ENCODE data around the gene MRPS24.

MRPS24 gene

DNA sequence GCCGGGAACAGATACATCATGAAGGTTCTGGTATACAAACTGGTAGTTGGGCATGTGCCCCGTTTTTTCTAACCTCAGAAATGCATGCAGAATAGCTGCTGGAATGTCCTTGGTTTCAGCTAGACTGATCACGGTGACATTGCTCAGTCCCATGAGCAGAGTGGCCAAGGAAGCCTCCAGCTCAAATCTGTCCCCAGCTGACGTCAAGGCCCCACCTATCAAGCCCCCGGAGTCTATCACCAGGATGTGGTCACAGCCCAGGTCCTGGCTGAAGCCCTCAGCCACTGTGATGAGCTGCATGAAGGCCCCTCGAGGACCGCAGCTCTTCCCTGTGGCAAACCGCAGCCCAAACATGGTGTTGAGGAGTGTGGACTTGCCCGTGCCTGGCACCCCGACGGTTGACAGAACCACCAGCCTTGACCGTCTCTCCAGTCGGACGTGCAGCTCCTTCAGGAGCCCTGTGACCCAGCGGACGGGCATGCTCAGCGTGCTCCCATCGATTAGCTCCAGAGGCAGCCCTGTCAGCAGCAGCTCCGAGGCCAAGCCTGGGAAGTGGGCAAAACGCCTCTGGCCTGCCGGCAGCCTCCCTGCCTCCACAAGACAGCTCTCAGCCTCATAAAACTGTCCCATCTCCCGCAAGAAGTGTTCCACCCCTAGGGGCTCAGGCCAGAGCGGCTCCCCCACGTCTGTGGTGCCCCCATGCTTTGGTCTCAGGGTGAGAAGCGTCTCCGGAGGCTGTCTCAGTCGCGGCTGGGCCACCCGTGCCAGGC lies 7.8 kb upstream of the MRPS24 start:
- DNase-seq: no peak

DNA sequence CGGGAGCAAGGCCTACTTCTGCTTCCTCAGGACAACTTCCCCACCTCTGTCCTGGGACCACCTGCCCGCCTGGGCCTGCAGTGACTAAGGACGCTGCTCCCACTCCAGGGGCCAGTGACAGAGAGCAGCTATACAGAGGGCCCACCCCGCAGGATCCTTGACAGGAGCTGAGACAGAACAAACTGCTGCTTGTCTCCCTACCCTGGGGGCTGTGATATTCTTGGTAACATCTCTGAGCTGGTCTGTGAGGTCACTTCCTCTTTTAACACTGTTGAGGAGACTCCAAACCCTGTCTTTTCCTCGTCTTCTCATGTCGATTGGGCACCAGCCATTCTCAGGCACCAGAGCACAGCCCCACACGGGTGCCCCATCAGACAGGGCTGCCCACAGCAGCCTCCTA lies 6.9 kb upstream of the MRPS24 start:
- DNase-seq: no peak

DNA sequence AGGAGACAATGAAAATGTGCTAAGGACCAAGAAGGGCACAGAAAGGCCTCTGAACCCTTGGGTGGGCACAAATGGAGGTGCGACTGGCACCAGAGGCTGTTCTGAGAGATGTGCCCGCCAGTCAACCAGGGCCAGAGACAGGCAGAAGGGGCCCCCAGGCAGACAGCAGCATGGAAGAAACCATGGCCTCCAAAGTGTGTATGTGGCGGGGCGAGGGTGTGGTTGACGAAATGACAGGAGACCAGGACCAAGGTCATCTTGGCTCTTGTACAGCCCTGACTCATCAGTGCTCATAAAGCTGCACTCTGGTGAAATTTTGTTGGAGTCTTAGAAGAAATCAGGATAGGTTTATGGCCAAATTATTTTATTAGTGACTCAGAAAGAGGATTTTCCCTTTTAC lies 4.0 kb upstream of the MRPS24 start:
- DNase-seq: no peak

DNA sequence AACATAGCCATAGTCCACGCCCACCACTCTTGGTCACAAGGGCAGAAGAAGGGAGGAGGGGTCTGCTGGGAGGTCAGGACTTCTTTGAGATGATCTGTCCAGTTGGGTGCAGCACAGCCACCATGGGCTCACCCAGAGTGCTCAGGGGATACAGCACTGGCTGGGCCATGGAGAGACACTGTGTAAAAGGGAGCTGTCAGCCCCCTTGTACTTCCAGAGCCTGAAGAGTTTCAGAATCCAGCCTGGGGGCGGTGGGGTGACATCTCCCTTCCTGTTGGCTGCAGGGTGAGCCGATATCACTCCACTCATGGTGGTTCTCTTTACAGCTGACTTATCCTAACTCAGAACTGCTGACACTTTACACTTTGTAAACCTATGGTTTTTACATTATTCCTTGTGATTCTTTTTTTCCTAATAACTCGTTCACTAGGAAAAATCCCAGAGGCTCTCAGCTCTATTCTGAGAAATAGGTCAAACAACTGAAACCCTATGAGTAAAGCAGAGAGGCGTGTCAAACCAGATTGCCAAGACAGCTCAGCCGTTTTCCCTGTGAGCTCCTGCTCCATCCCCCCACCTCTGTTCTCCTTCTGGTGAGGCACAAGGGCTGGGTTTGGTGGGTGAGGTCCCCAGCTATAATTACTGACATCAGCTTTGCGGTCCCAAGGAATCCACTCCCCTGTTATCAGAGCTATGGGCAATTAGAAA lies 3.2 kb upstream of the MRPS24 start:
- no peak for DNase-seq

DNA sequence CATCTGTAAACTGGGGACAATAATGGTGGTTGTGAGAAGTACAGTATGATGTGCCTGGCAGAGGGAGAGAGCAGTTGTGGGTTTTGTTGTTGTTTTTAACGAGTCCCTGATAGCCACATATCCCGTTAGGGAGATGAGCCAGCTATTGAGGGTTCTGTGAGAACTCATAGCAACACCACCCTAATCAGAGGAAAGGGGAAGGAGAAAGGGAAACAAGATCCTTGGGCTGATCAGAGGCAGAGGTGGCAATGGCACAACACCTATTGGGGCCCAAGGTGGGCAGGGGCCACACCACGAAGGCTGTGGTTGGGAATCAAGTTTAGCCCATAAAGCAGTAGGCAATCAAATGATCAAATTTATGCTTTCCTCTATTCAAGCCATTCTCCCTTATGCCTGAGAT lies 1.7 kb upstream of the MRPS24 start:
- DNase-seq: no peak

DNA sequence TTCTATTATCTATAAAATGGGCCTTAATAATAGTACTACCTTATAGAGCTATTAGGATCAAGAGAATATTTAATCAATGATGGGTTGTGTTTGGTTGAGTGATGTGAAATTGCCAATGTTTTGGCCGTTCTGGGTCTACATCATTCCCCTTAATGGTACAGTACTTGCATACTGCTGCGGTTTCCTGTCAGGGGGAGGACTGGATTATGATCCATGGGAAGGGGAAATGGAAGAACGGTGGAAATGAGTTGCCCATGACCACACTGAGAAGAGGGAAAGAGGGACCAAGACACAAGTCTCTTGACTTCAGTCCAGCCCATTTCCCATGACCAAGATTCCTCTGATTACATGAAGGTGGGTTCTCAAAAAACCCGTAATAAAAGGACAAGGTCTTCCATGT lies 999 bp upstream of the MRPS24 start:
- no peak for DNase-seq

DNA sequence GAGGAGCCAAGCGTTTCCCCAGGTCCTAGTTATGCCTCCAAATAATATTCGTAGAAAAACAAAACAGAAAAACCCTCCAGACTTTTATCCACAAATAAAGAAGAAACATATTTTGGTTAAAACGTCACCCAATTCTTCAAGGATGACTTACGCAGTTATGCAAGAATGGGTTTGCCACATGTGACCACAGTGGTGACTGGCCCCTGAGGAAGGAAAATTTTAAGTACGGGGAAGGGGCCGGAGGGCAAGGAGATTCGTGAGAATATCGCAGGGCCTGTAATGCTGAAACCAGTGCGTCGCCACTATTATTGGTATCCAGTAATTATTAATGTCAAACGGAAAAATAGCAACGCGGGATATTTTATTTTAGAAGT lies 537 bp upstream of the MRPS24 start:
- no peak for DNase-seq

DNA sequence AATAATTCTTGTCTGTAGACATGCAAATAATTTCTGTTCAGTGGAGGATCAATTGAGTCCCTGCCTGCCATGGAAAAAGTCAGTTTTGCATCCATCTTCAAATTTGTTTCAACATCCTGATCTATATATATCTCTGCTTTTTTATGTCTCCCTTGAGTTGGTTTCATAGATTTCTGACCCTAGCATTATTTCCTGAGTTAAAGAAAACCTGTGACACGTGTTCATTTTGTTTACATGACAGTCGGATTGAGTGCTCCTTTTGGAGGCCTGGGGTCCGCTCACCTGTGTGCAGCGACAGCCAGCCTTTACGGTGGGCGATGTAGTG lies 674 bp downstream of the MRPS24 start:
- DNase-seq: no peak

DNA sequence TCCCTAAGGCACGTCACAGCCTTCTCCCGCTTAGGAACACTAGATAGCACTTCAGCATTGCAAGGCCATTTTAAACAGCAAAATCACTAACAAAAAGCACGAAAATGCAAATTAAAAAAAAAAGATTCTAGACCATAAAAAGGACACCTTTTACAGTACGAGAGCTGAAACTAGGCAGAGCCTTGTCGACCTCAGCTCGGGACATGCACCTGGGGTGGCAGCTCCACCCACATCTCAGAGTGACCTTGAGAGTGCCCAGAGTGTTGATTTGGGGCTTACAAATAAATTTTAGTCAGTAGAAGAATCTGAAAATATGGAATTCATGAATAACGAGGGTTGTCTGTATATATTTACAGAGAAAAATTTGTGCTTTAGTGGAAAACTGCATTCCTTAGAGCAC lies 1.1 kb downstream of the MRPS24 start:
- DNase-seq: no peak

DNA sequence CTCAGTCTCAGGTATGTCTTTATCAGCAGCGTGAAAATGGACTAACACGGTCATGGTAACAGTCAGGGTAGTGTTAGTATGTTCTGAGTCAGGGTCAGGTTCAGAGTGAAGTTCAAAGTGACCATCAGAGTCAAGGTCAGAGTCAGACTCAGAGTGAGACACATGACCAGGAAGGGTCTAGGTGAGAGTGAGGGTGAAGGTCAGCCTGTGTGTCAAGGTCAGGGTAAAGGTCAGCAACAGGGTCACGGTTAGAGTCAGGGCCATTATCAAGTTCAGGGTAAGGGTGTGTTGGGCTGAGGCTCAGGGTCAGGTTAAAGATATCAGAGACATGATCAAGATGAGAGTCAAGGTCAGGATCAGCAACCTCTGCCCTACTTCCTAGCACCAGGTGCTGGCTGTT lies 4.0 kb downstream of the MRPS24 start:
- no peak for DNase-seq

DNA sequence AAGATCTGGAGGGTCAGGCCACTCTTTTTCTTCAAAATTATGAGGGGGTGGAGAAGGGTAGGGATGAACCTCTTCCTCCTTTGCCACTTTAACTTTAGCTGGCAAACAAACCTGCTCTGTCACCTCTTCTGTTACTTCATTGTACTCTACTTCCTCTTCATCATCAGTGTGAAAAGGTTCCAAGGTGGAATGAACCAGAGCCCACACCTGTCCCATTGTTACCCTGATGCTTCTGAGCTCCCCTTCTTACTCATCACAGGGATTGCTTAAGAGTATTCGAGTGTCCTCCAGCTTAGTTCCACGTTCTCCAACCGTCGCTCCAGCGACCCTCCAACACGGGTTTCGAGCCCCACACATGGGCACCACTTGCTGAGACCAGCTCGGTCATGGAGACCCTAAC lies 5.2 kb downstream of the MRPS24 start:
- no peak for DNase-seq

DNA sequence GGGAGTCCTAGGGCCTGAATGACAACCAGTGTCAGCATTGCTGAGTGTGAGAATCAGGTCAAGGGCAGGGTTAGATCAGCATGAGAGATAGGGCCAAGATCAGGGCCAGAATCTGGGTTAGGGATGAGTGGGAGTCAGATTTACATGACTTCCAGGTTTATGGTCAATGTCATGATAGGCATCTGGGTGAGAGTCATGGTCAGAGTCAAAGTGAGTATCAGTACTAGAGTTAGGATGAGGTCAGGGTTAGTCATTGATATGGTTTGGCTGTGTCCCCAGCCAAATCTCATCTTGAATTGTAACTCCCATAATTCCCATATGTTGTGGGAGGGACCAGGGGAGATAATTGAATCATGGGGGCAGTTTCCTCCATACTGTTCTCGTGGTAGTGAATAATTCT lies 12.3 kb downstream of the MRPS24 start:
- DNase-seq: no peak

DNA sequence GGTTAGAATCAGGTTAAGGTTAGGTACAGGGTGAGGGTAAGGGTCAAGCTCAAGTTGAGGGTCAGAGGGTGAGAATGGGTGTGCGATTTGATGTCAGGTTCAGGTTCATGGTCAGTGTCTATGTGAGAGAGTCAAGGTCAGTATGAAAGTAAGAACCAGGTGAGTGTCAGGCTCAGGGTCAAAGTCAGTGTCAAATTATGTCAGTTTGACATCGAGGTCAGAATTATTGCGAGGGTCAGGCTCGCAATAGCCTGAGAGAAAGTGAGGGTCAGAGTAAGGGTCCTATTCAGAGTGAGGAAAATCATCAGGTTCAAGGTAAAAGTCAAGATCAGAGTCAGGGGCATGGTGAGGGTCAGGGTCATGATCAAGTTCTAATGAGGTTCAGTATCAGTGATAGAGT lies 13.0 kb downstream of the MRPS24 start:
- DNase-seq: no peak

DNA sequence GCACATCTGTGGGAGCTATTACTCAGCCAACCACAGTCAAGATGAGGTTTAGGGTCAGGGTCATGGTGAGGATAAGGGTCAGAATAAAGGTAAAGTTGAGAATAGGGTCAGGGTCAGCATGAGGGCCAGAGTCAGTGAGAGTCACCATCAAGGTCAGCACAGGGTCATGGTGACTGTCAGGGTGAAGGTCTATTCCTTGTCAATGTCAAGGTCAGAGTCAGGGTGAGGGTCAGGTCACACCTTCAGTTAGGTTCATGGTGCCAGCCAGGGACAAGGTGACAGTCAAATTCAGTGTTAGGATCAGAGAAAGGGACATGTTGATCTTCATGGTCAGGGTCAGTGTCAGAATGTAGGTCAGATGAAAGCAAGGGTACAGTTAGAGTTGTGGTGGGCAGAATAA lies 14.1 kb downstream of the MRPS24 start:
- DNase-seq: no peak

DNA sequence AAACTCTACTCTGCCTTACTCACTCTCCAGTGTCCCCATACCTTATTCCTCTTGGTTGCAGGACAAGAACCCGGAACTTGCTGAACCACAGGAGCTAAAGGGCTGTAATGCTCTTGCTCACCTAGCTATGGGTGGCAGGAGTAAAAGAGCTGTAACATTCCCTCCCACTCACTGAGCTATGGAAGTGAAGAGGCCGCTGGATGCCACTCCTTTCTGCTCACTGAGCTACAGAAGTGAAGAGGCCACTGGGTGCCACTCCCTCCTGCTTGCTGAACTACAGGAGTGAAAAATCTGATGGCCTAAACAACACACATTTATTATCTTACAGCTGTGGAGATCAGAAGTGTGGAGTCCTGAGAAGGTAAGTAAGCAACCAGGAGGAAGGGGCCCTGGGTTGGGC lies 17.5 kb downstream of the MRPS24 start:
- DNase-seq: no peak

DNA sequence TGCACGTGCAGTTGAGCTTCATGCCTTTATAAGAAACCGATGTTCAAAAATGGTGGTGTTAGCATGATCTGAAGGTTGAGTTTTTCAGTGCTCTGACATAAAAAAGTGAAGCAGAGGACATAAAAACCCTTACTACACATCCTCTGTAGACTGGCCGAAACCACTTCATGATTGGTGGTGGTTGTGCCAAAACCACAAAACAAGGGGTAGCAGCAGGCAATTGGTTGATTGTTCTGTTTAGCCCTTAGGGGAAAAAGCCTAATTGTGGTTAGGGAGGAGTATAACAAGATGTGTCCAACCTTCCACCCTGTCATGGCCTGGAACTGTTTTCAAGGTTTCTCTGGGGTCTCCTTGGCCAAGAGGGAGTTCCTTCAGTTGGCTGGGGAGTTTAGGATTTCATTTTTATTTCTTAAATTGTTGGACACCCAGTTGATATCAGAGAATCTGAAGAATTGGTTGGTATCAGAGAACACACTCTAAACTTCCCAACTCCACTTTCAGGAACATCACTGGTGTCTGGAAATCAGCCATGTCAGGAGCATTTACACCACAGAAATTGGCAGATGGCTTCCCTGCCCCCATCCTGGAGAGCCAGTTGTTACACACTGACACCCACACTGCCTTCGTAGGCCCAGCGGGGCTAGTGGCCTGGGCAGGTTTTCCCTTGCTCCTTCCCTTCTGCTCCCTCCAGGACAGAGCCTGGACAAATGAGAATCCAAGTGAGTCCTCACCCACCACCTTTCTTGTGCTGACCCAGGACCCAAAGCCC lies 18.8 kb downstream of the MRPS24 start:
- DNase-seq: no peak

DNA sequence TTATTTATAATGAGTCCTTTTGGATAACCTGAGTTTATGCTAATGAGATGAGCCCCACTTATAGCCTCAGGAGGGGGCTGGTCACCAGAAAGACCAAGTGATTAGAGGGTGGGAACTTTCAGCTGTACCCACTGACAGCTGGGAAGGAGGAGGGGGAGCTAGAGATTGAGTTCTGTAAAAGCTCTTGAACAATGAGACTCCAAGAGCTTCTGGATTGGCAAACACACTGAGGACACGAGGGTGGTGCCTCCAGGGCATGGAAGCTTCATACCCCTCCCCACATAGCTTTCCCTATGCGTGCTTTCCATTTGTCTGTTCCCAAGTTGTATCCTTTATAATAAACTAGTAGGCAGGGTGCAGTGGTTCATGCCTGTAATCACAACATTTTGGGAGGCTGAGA lies 20.3 kb downstream of the MRPS24 start:
- no peak for DNase-seq

DNA sequence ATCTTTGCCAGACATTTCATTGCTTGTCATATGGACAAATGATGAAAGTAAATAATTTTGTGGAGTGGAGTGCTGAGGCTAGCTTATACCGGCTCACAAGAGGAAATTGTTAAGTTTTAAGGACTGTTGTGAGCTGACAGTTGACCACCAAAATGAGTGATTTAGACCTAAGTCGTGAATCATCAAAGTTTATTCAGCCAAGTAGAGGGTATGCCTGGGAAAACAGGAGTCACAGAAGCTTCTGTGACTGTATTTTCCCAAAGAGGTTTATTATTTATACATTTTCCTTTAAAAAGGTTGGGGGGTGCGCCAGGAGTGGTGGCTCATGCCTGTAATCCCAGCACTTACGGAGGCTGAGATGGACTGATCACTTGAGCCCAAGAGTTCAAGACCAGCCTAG lies 21.8 kb downstream of the MRPS24 start:
- no peak for DNase-seq

DNA sequence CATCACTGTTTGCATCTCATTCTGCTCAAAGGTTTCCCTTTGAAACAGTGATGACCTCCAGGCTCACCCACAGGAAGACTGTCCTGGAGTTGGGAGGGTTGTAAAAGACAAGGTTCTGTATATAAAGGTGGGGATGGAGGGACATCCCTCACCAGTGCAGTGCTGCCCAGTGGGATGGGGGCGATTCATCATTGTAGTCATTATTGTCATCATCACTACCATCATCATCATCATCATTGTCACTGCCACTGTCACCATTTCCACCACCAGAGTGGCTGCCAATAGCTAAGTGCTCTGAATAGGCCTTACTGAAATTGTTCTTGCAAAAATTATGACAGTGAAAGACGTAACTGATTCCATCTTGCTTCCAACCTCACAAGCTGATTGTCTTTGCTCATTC lies 24.7 kb downstream of the MRPS24 start:
- no peak for DNase-seq

DNA sequence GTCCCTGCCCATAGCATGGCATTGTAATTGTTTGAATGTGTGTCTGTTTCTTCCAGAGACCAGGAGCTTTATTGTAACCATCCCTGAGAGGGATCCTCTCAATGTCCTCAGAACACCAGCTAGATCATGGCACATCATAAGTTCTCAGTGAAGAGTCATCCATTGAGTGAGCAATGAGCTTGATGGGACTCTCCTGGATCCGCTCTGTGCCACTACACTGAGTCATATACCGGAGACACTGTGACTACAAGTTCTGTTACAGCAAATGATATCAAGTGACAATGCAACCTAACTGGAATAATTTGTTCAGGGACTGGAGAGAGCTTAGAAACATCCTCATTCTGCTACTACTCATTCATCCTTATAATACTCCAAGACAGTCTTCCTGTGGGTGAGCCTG lies 25.1 kb downstream of the MRPS24 start:
- DNase-seq: no peak

DNA sequence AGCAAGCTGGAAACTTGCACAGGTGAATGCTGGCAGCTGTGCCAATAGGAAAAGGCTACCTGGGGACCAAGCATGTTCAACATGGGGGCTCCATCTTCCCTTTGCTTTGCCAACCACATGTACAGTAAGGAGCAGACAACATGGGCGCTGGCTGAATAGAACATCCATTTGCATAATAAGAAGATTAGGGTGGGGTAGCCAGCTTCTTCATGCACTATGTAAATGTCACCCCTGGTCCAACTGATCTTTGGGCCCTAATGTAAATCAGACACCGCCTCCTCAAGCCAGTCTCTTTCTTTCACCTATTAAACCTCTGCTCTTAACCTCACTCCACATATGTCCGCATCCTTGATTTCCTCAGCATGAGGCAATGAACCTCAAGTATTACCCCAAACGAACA lies 26.0 kb downstream of the MRPS24 start:
- DNase-seq: no peak

DNA sequence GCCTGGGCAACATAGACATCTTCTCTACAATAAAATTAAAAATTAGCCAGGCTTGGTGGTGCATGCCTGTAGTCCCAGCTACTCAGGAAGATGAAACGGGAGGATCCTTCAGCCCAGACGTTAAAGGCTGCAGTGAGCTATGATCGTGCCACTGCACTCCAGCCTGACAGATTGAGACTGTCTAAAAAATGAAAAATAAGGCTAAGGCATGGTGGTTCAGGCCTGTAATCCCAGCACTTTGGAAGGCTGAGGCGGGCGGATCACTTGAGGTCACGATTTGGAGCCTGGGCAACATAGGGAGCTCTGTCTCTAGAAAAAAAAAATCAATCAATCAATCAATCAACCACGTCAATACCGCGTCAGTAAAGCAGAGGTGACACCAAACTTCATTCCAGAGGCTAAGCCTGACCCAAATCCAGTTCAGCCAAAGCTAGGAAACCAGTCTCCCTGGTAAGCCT lies 31.1 kb downstream of the MRPS24 start:
- DNase-seq: no peak

DNA sequence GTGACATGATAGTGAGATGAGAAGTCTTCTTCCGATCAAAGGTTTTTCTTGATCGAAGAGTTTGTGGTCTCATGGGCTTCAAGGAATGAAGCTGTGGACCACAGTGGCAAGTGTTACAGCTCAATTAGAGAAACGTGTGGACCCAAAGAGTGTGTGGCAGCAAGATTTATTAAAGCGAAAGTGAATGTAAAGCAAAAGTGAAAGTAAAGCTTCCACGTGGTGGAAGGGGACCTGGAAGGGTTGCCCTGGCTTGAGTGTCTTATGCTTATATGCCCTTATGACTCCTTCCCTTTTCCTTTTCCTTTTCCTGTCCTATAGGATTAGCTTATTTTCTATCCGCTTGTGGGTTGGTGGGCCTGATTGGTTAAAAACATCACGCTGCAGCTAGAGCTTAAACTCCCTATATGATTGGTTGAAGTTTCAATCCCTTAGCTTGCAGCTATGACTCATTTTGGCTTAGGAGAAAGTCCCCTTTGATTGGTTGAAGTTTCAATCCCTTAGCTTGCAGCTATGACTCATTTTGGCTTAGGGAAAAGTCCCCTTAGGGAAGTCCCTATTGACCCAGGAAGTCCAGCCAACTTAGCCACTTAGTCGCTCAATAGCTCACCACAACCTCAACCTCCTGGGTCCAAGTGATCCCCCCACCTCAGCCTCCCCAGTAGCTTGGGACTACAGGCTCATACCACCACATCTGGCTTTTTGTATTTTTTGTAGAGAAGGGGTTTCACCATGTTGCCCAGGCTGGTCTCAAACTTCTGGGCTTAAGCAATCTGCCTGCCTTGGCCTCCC lies 34.7 kb downstream of the MRPS24 start:
- DNase-seq: no peak
